DMS 273 (cell line): Measurements from ENCODE around the gene RBMY1D.
"Not testable (repeated sequence)": the region's sequence is repeated elsewhere in the genome, so short reads cannot be mapped to it uniquely, and the experiment has no call there.

Experiments used
- DNase-seq: peaks from one replicate; lab custom pipeline; 2025; ENCODE audit not compliant: unreplicated experiment; lab: John Stamatoyannopoulos, UW

The RBMY1D gene

DNA sequence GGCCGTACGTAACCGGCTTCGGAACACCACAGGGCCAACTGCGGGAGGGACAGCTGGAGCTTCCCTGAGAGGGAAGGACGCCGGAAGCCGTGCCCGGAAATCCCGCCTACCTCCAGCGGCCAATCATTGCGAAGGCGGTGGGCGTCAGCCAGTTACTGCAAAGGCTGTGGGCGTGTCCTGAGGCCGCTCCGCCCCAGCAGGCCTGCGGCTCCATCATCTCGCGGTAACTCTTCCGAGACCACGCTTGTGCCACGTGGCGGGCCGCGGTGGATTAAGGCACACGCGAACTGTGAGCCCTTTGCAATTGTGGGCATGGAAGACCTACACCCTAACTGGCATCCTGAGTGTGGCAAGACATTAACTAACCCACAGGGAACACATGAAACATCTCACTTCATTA, at the start of gene RBMY1D:
Gene RBMY1D, minus strand, starts transcription at position 101 of the 400 bp plus-strand sequence. CDS start 2,013 bp downstream, outside the sequence.
- DNase-seq, result not testable (repeated sequence)

DNA sequence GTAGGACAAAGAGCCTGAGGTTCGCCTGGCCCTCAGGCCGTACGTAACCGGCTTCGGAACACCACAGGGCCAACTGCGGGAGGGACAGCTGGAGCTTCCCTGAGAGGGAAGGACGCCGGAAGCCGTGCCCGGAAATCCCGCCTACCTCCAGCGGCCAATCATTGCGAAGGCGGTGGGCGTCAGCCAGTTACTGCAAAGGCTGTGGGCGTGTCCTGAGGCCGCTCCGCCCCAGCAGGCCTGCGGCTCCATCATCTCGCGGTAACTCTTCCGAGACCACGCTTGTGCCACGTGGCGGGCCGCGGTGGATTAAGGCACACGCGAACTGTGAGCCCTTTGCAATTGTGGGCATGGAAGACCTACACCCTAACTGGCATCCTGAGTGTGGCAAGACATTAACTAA, 23.6 kb upstream of the RBMY1D start, which contains the start of gene RBMY1E:
Gene RBMY1E, minus strand, starts transcription at position 101 of the 400 bp plus-strand sequence. CDS start 1,978 bp downstream, outside the sequence.
- not testable (repeated sequence) for DNase-seq

DNA sequence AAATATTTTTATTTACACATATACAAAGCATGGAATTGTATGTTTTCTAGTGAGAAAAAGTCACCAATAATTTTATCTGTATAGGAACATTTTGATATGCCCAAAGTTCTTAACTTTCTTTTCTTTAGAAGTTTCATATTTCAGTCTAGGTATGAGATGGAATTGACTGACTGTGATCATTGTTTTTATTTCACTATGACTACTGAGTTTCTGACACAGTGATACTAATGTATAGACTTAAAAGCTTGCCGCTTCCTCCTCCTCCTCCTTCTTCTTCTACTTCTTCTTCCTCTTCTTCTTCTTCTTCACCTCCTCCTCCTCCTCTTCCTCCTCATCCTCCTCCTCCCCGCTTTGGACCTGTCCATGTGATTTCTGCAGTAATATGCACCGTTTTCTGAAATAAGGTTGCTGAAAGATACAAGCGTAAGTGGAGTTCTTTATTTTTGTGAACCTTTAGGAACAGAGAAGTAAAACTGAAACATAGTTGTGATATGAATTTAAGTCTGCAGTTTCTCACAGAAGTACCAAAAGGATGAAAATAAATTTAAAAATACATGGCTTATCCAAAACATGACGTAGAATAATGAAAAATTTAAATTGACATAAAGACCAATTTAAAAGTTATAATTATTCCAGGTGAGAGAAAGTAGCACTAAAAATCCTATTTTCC, 24.8 kb downstream of the RBMY1D start:
- not testable (repeated sequence) for DNase-seq

DNA sequence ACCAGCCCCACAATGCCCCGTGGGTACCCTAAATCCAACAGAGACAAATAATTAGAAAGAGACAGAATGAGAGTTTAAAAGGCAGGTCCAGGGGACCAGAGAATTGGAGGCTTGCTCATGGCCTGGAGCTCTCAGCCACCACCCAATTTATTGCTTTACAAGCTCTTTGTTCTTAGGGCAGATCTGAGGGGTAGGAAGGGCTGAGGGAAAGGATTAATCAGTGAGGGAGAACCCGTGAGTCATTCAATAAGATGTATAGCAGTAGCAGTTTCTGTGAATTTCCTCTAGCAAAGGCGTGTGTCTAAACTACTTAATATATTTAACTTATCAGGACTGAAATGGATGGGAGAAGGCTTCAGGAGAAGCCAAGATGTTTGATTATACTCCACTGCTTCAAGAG, 48.8 kb downstream of the RBMY1D start:
- DNase-seq, result no peak

DNA sequence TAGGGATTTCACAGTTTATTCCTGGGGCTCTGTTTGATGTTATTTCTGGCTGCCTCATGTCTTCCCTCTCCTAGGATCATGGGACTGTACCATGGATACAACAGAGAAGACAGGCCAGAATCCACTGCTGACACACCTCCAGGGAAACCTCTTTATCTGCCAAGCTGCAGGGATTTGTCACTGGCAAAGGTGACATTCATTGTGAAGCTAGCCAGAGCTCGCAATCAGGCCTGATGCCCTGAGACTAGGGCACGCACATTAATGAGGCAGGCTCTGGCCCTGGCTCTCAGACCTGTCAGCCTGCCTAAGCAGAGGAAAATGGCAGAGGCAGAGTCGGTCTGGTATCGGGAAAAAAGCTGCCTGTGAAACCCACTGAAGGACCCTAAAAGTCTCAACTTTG, 52.2 kb downstream of the RBMY1D start:
- DNase-seq, result no peak

DNA sequence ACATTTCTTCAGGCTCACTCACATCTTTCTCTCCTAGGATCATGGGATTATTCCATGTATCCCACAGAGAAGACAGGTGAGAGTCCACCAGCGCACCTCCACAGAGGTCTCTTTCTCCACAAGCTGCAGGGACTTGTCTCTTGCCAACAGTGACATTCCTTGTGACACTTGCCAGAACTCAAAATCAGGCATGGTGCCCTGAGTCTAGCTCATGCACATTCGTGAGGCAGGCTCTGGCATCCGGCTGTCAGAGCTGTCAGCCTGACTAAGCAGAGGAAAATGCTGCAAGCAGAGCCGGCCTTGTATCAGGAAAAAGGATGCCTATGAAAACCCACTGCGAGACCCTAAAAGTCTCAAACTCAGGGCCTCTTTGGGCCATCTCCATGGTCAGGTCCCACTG, 54.8 kb downstream of the RBMY1D start:
- no peak for DNase-seq

DNA sequence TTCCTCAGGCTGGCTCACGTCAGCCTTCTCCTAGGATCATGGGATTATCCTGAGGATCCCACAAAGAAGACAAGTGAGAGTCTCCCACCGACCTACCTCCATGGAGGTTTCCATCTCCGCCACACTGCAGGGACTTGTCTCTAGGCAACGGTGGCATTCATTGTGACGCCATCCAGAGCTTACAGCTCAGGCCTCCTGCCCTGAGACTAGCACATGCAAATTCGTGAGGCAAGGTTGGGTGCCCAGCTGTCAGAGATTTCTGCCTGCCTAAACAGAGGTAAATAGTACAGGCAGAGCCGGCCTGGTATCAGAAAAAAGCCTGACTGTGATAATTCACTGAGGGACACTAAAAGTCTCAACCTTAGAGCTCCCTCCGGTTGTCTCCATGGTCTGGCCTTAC, 58.0 kb downstream of the RBMY1D start:
- no peak for DNase-seq

DNA sequence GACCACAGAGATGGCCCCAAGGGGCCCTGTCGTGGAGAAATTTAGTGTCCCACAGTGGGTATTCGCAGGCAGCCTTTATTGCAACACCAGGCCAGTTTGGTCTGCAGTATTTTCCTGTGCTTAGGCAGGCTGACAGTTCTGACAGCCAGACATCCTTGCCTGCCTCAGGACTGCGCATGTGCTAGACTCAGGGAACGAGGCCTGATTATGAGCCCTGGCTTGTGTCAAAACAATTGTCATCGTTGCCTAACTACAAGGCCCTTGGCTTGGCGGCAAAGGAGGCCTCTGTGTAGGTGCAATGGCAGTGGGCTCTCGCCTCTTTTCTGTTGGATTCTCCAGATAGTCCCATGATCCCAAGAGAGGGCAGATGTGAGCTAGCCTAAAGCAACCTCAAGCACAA, 59.3 kb downstream of the RBMY1D start:
- no peak for DNase-seq
